ENCODE results near the gene DACH2.

Gene DACH2

GRCh38 chrX:86329174-86329573 lies 180.9 kb downstream of the DACH2 start:
- ATAC-seq: no peak
- TF ChIP-seq ZNF565 (CRISPR knock-in tag; conservative IDR thresholded peaks at IDR 0.05; ENCODE audit: low read depth) (no peak), ESRRG (CRISPR knock-in tag; IDR thresholded peaks at IDR 0.05) (no peak), ZFP3 (CRISPR knock-in tag; IDR thresholded peaks at IDR 0.05) (no peak), BACH2 (CRISPR knock-in tag; IDR thresholded peaks at IDR 0.05; ENCODE audit: borderline replicate concordance) (no peak)

- peak; percentile 66 for ATAC-seq
- TF ChIP-seq ZFP30 (CRISPR knock-in tag; IDR thresholded peaks at IDR 0.05) (no peak), ARNTL (CRISPR knock-in tag; IDR thresholded peaks at IDR 0.05; ENCODE audit: borderline replicate concordance, low read depth) (no peak), TCF4 (CRISPR knock-in tag; IDR thresholded peaks at IDR 0.05; ENCODE audit: borderline replicate concordance) (no peak), GLIS3 (CRISPR knock-in tag; IDR thresholded peaks at IDR 0.05) (no peak), OSR1 (CRISPR knock-in tag; IDR thresholded peaks at IDR 0.05) (no peak), ZNF70 (CRISPR knock-in tag; IDR thresholded peaks at IDR 0.05) (no peak), SNAI2 (CRISPR knock-in tag; IDR thresholded peaks at IDR 0.05) (no peak), ZFP3 (CRISPR knock-in tag; IDR thresholded peaks at IDR 0.05) (no peak), PATZ1 (CRISPR knock-in tag; IDR thresholded peaks at IDR 0.05; ENCODE audit: borderline replicate concordance) (no peak)
Measured at GRCh38 chrX:86348669-86349068, 200.4 kb downstream of the DACH2 start.

DNA sequence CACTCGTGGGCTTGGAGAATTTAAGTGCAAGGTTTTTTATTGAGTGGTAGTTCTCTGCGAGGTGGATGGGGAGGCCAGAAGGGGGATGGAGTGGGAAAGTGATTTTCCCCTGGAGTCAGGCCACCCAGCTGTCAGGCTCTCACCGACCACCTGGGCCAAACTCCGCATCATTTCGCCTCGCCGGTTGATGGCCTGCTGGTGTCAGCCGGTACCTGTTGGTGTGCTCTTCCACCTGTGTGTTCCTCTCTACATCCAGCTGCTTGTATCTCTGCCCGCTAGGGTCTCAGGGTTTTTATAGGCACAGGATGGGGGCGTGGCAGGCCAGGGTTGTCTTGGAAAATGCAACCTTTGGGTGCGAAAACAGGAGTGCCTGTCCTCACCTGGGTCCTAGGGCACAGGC lies 200.9 kb downstream of the DACH2 start:
- no peak for ATAC-seq

DNA sequence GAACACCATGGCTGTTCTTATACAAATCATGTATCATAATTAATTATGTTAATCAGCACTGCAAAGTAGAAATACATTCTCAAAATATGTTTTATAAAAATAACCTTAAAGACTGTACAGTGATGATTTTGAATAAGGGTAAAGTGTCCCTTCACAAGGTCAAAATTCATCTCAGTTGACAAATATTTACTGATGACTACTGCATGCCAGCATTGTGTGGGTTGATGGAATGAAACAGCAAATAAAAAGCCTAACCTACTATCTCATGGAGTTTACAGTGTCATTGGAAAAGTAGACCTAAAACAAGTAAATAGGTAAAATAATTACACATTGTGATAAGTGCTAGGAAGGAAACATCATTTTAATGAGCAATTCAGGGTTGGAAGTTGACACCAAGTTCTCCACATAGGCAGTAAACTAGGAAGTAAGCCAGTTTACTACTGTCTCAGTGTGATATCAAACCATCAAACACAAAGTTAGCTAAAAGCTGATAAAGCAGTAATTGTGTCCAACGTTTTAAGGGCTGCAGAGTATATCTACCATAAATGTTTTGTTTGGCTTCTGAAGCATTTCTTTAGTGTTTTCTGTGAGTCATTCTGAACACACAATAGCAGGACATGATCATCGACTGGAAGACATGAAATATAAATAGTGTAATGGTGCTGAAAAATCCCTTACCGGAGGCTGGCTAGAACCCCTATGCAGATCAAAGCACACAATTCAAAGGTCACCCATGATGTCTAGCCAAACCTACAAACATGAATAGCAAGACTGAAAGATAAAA lies 221.8 kb downstream of the DACH2 start:
- TF ChIP-seq ZFP3 (CRISPR knock-in tag; IDR thresholded peaks at IDR 0.05) (no peak), PATZ1 (CRISPR knock-in tag; IDR thresholded peaks at IDR 0.05; ENCODE audit: borderline replicate concordance) (no peak), ZFP30 (CRISPR knock-in tag; IDR thresholded peaks at IDR 0.05) (no peak), GLIS3 (CRISPR knock-in tag; IDR thresholded peaks at IDR 0.05) (no peak), CREB5 (CRISPR knock-in tag; IDR thresholded peaks at IDR 0.05; ENCODE audit: low read depth) (no peak), ZNF565 (CRISPR knock-in tag; conservative IDR thresholded peaks at IDR 0.05; ENCODE audit: low read depth) (no peak)
- ATAC-seq: no peak

More for the DNA sequence above, 200.9 kb downstream of the DACH2 start:
- TF ChIP-seq RARB (CRISPR knock-in tag; IDR thresholded peaks at IDR 0.05) (no peak), PATZ1 (CRISPR knock-in tag; IDR thresholded peaks at IDR 0.05; ENCODE audit: borderline replicate concordance) (no peak), ZFP30 (CRISPR knock-in tag; IDR thresholded peaks at IDR 0.05) (no peak)

DNA sequence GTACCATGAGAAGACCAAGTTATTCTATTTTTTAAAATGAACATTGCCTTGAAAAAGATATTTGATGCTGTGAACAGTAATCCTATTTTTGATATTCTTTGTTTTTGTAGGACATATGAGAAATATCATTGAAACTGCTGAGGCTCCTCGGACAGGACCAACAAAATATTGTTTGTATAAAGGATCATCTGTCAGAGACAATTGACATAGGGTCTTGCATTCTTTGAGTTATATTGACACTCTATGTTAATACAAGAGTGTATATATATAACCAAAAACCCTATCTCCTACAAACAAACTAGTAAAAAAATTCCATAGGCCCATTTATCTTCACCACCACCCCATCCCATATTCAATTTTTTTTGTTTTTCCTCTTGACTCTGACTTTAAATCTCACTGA lies 222.7 kb downstream of the DACH2 start:
- no peak for ATAC-seq

GRCh38 chrX:86379209-86379608 lies 231.0 kb downstream of the DACH2 start:
- no peak for ATAC-seq
- TF ChIP-seq PPARA (CRISPR knock-in tag; IDR thresholded peaks at IDR 0.05; ENCODE audit: borderline replicate concordance) (no peak), OSR1 (CRISPR knock-in tag; IDR thresholded peaks at IDR 0.05) (no peak), TCF4 (CRISPR knock-in tag; IDR thresholded peaks at IDR 0.05; ENCODE audit: borderline replicate concordance) (no peak), ISL1 (CRISPR knock-in tag; IDR thresholded peaks at IDR 0.05) (no peak), RARB (CRISPR knock-in tag; IDR thresholded peaks at IDR 0.05) (no peak), TOX (CRISPR knock-in tag; IDR thresholded peaks at IDR 0.05; ENCODE audit: borderline replicate concordance) (no peak), ZFP30 (CRISPR knock-in tag; IDR thresholded peaks at IDR 0.05) (no peak), ZNF70 (CRISPR knock-in tag; IDR thresholded peaks at IDR 0.05) (no peak), SNAI2 (CRISPR knock-in tag; IDR thresholded peaks at IDR 0.05) (no peak), ZNF8 (CRISPR knock-in tag; IDR thresholded peaks at IDR 0.05) (no peak), PATZ1 (CRISPR knock-in tag; IDR thresholded peaks at IDR 0.05; ENCODE audit: borderline replicate concordance) (no peak), ESRRG (CRISPR knock-in tag; IDR thresholded peaks at IDR 0.05) (no peak)

More for the DNA sequence above, 222.7 kb downstream of the DACH2 start:
- TF ChIP-seq OSR1 (CRISPR knock-in tag; IDR thresholded peaks at IDR 0.05) (no peak), RARB (CRISPR knock-in tag; IDR thresholded peaks at IDR 0.05) (no peak), ZNF565 (CRISPR knock-in tag; conservative IDR thresholded peaks at IDR 0.05; ENCODE audit: low read depth) (no peak)
